Measurements from ENCODE around the gene RSL1D1.
"Not testable (repeated sequence)": the region's sequence is repeated elsewhere in the genome, so short reads cannot be mapped to it uniquely, and the experiment has no call there.

Gene RSL1D1

GRCh38 chr16:11843206-11843605 lies 8.1 kb downstream of the RSL1D1 start:
- DNase-seq = no peak

- no peak for DNase-seq
These were observed 10.3 kb downstream of the RSL1D1 start for GRCh38 chr16:11841026-11841425.

GRCh38 chr16:11836650-11837244 lies 14.6 kb downstream of the RSL1D1 start:
- DNase-seq = peak; percentile 86

GRCh38 chr16:11835891-11836649 lies 15.3 kb downstream of the RSL1D1 start:
- DNase-seq = peak; percentile 96

- DNase-seq = peak; percentile 32
These were observed 16.0 kb downstream of the RSL1D1 start for GRCh38 chr16:11835309-11835708.

- DNase-seq = peak; percentile 28
These were observed 17.2 kb downstream of the RSL1D1 start for GRCh38 chr16:11833951-11834695.

GRCh38 chr16:11828696-11829095 lies 22.6 kb downstream of the RSL1D1 start:
- no peak for DNase-seq

GRCh38 chr16:11825520-11826165 lies 25.7 kb downstream of the RSL1D1 start:
- DNase-seq = not testable (repeated sequence)

GRCh38 chr16:11824362-11824761 lies 27.0 kb downstream of the RSL1D1 start:
- DNase-seq = peak; percentile 23

- DNase-seq = not testable (repeated sequence)
These were observed 27.7 kb downstream of the RSL1D1 start for GRCh38 chr16:11823645-11824044.

- DNase-seq = no peak
These were observed 31.5 kb downstream of the RSL1D1 start for GRCh38 chr16:11819798-11820197.

- DNase-seq = not testable (repeated sequence)
These were observed 32.4 kb downstream of the RSL1D1 start for GRCh38 chr16:11818970-11819369.

- DNase-seq = no peak
These were observed 35.2 kb downstream of the RSL1D1 start for GRCh38 chr16:11816123-11816522.

GRCh38 chr16:11814800-11815199 lies 36.5 kb downstream of the RSL1D1 start:
- DNase-seq = not testable (repeated sequence)

GRCh38 chr16:11806721-11807120 lies 44.6 kb downstream of the RSL1D1 start:
- DNase-seq = no peak

- DNase-seq = no peak
These were observed 45.8 kb downstream of the RSL1D1 start for GRCh38 chr16:11805556-11805955.

- DNase-seq = no peak
These were observed 49.8 kb downstream of the RSL1D1 start for GRCh38 chr16:11801481-11802021.

- no peak for DNase-seq
These were observed 51.0 kb downstream of the RSL1D1 start for GRCh38 chr16:11800382-11800718.

- DNase-seq = peak; percentile 8
These were observed 51.6 kb downstream of the RSL1D1 start for GRCh38 chr16:11799509-11800381.

GRCh38 chr16:11799017-11799381 lies 52.3 kb downstream of the RSL1D1 start:
- peak; percentile 30 for DNase-seq

GRCh38 chr16:11797957-11798299 lies 53.4 kb downstream of the RSL1D1 start:
- peak; percentile 51 for DNase-seq

Measured in NCI-H82 (cell line).